Endodermal cell (in vitro differentiated cells): ENCODE measurements around the gene ATP5PO. TPM values are rescaled to one million over a fixed set of nuclear protein-coding genes. Genes with fewer than 3 reads are reported as not detected.

ENCODE experiments used
- DNase-seq: peaks from one replicate; pipeline ENCODE4 v3.0.0-alpha.2; 2017
- H3K27ac ChIP-seq: 2 replicates; pipeline ENCODE4 v1.5.1; 2013; ENCODE audit warnings: mild to moderate bottlenecking, low read depth, low read length, moderate library complexity
- H3K27me3 ChIP-seq: 2 replicates; pipeline ENCODE4 v1.6.1; 2013; ENCODE audit warnings: mild to moderate bottlenecking, low read length, moderate library complexity; ENCODE audit not compliant: insufficient read depth, control insufficient read depth, poor library complexity, severe bottlenecking
- H3K36me3 ChIP-seq: 2 replicates; pipeline ENCODE4 v1.7.0; 2013; ENCODE audit warnings: mild to moderate bottlenecking, low read length, moderate library complexity; ENCODE audit not compliant: control insufficient read depth, insufficient read depth
- H3K4me1 ChIP-seq: one replicate; pipeline ENCODE4 v1.7.0; 2013; ENCODE audit warnings: low read length; ENCODE audit not compliant: control insufficient read depth, insufficient read depth
- H3K4me3 ChIP-seq: 2 replicates; pipeline ENCODE4 v1.5.1; 2013; ENCODE audit warnings: mild to moderate bottlenecking, low read length, moderate library complexity
- H3K9ac ChIP-seq: 2 replicates; pipeline ENCODE4 v1.6.1; 2013; ENCODE audit warnings: mild to moderate bottlenecking, low read length, moderate library complexity; ENCODE audit not compliant: poor library complexity, severe bottlenecking; ENCODE audit errors: extremely low read depth
- H3K9me3 ChIP-seq: 2 replicates; pipeline ENCODE4 v1.6.1; 2013; ENCODE audit warnings: mild to moderate bottlenecking, low read length, moderate library complexity; ENCODE audit not compliant: control insufficient read depth
- H3K27ac Mint-ChIP-seq: 2 replicates; pipeline ENCODE4 v1.8.0; 2020; ENCODE audit warnings: mixed read lengths
- H3K27me3 Mint-ChIP-seq: 2 replicates; pipeline ENCODE4 v1.8.0; 2021; ENCODE audit warnings: mild to moderate bottlenecking, mixed read lengths; ENCODE audit not compliant: insufficient read depth
- H3K36me3 Mint-ChIP-seq: 2 replicates; pipeline ENCODE4 v1.8.0; 2020; ENCODE audit warnings: low read depth, mixed read lengths
- H3K4me1 Mint-ChIP-seq: 2 replicates; pipeline ENCODE4 v1.8.0; 2020; ENCODE audit warnings: mixed read lengths
- H3K4me3 Mint-ChIP-seq: 2 replicates; pipeline ENCODE4 v1.8.0; 2020; ENCODE audit warnings: mild to moderate bottlenecking, moderate library complexity, mixed read lengths
- H3K9me3 Mint-ChIP-seq: 2 replicates; pipeline ENCODE4 v1.8.0; 2020; ENCODE audit warnings: mild to moderate bottlenecking, mixed read lengths
- CTCF ChIP-seq: fragments of 200-600 bp; sonication (generic); conservative IDR thresholded peaks from 2 replicates; pipeline ENCODE4 v1.5.0; 2021; ENCODE audit warnings: antibody characterized with exemption, mild to moderate bottlenecking
- WGBS, 2 experiments: methylation state at CpG; one replicate each; pipeline versions ENCODE4 v1.1.5 to v1.1.7; 2013; ENCODE audit warnings: missing lambda C conversion rate in 2 of 2, mixed read lengths in 1 of 2; ENCODE audit not compliant: insufficient coverage in 1 of 2, insufficient read length in 1 of 2; 5-methylcytosine and 5-hydroxymethylcytosine counted together
- total RNA-seq, 2 donors: library from RNA; stranded (reverse); fragmentation: NEBNext Ultra II Directional in 1 of 2; extraction: Animal tissue kit (Norgen Biotek cat#: 25700) in 1 of 2; gene quantifications; 2 replicates in 1 of 2; 3 replicates in 1 of 2; pipeline ENCODE4 v1.2.1, GENCODE V29; 2021

The ATP5PO gene
- total RNA-seq, 2 donors from 2014 or later = 223 to 252 TPM

GRCh38 chr21:33940881-33941245 is 25.3 kb upstream of the ATP5PO start:
- no peak for DNase-seq
- Histone ChIP-seq H3K27ac (no peak overlapping the region), H3K9me3 (peaks cover 17% of the 10 kb centered on the region), H3K27me3 (peaks cover 45% of the 10 kb centered on the region), H3K36me3 (no peaks in the 10 kb centered on the region), H3K4me1 (no peaks in the 10 kb centered on the region), H3K4me3 (no peak overlapping the region), H3K9ac (no peak overlapping the region)
- H3K9me3 Mint-ChIP-seq = peaks cover 16% of the 10 kb centered on the region
- H3K36me3 Mint-ChIP-seq = peaks cover 31% of the 10 kb centered on the region
- WGBS, 2 experiments = 94% methylated on average over 3 to 5 of the region's 5 CpGs
- H3K4me3 Mint-ChIP-seq = no peak overlapping the region
- TF ChIP-seq CTCF = no peak
- H3K27ac Mint-ChIP-seq = no peak overlapping the region
- H3K27me3 Mint-ChIP-seq = peaks cover 6% of the 10 kb centered on the region
- peaks cover 4% of the 10 kb centered on the region for H3K4me1 Mint-ChIP-seq

GRCh38 chr21:33940164-33940880 is 24.7 kb upstream of the ATP5PO start:
- Histone ChIP-seq H3K27me3 (peaks cover 43% of the 10 kb centered on the region), H3K4me3 (no peak overlapping the region), H3K9ac (no peak overlapping the region), H3K4me1 (no peaks in the 10 kb centered on the region), H3K9me3 (peaks cover 17% of the 10 kb centered on the region), H3K27ac (no peak overlapping the region), H3K36me3 (no peaks in the 10 kb centered on the region)
- Mint-ChIP-seq H3K4me1 (peaks cover 4% of the 10 kb centered on the region), H3K36me3 (peaks cover 31% of the 10 kb centered on the region), H3K4me3 (no peak overlapping the region), H3K27me3 (peaks cover 6% of the 10 kb centered on the region), H3K27ac (no peak overlapping the region), H3K9me3 (peaks cover 16% of the 10 kb centered on the region)
- no peak for TF ChIP-seq CTCF
- WGBS, 2 experiments = 86 to 95% methylated on average over 8 to 14 of the region's 15 CpGs
- DNase-seq = no peak

GRCh38 chr21:33939226-33939625 is 23.6 kb upstream of the ATP5PO start:
- H3K4me1 ChIP-seq = no peaks in the 10 kb centered on the region
- Mint-ChIP-seq H3K9me3 (peaks cover 5% of the 10 kb centered on the region), H3K27ac (no peak overlapping the region), H3K4me3 (no peak overlapping the region), H3K36me3 (peaks cover 26% of the 10 kb centered on the region), H3K4me1 (peaks cover 4% of the 10 kb centered on the region), H3K27me3 (no peaks in the 10 kb centered on the region)
- no peak overlapping the region for H3K27ac ChIP-seq
- no peak for TF ChIP-seq CTCF
- H3K9me3 ChIP-seq = peaks cover 8% of the 10 kb centered on the region
- peaks cover 32% of the 10 kb centered on the region for H3K27me3 ChIP-seq
- no peaks in the 10 kb centered on the region for H3K36me3 ChIP-seq
- 98 to 100% methylated on average over 3 of the region's 3 CpGs for WGBS, 2 experiments
- DNase-seq = no peak
- no peak overlapping the region for H3K9ac ChIP-seq
- no peak overlapping the region for H3K4me3 ChIP-seq
